ENCODE results near the gene VOPP1.

The VOPP1 gene

GRCh38 chr7:55507743-55508142, 64.6 kb downstream of the VOPP1 start:
- no peak for DNase-seq

- DNase-seq = no peak
These were observed 67.2 kb downstream of the VOPP1 start for GRCh38 chr7:55504967-55505658.

GRCh38 chr7:55504093-55504859, 68.0 kb downstream of the VOPP1 start:
- no peak for DNase-seq

- DNase-seq = no peak
These were observed 69.4 kb downstream of the VOPP1 start for GRCh38 chr7:55502858-55503440.

GRCh38 chr7:55502124-55502857, 70.0 kb downstream of the VOPP1 start:
- no peak for DNase-seq

GRCh38 chr7:55501611-55502010, 70.7 kb downstream of the VOPP1 start:
- no peak for DNase-seq

GRCh38 chr7:55500117-55500756, 72.1 kb downstream of the VOPP1 start:
- DNase-seq = no peak

GRCh38 chr7:55499591-55499990, 72.7 kb downstream of the VOPP1 start:
- no peak for DNase-seq

GRCh38 chr7:55498770-55499169, 73.5 kb downstream of the VOPP1 start:
- no peak for DNase-seq

GRCh38 chr7:55498142-55498541, 74.2 kb downstream of the VOPP1 start:
- DNase-seq = no peak

GRCh38 chr7:55497521-55497920, 74.8 kb downstream of the VOPP1 start:
- no peak for DNase-seq

GRCh38 chr7:55496906-55497305, 75.4 kb downstream of the VOPP1 start:
- DNase-seq = no peak

GRCh38 chr7:55494951-55495350, 77.4 kb downstream of the VOPP1 start:
- no peak for DNase-seq

GRCh38 chr7:55493408-55493807, 78.9 kb downstream of the VOPP1 start:
- no peak for DNase-seq

- DNase-seq = no peak
These were observed 81.0 kb downstream of the VOPP1 start for GRCh38 chr7:55491346-55491745.

- no peak for DNase-seq
These were observed 82.2 kb downstream of the VOPP1 start for GRCh38 chr7:55490099-55490498.

GRCh38 chr7:55489552-55489951, 82.8 kb downstream of the VOPP1 start:
- DNase-seq = no peak

- DNase-seq = no peak
These were observed 83.4 kb downstream of the VOPP1 start for GRCh38 chr7:55488804-55489340.

GRCh38 chr7:55488216-55488615, 84.1 kb downstream of the VOPP1 start:
- no peak for DNase-seq

GRCh38 chr7:55486991-55487390, 85.3 kb downstream of the VOPP1 start:
- no peak for DNase-seq

GRCh38 chr7:55486192-55486590, 86.1 kb downstream of the VOPP1 start:
- no peak for DNase-seq

- DNase-seq = no peak
These were observed 86.7 kb downstream of the VOPP1 start for GRCh38 chr7:55485501-55486191.

Measured in DMS79 treated with DMSO at 0.1 percent for 48 hours (cell line).